Keratinocyte (primary cell): ENCODE results near the gene TMEM150A.

Source experiments
- CTCF ChIP-seq, 3 experiments: IDR thresholded peaks in 1 of 3; conservative IDR thresholded peaks in 1 of 3; optimal IDR thresholded peaks in 1 of 3; 2 replicates in 2 of 3; 3 replicates in 1 of 3; pipeline versions ENCODE3 to v1.5.1; 2011; ENCODE audit warnings: low read length in 3 of 3, mild to moderate bottlenecking in 3 of 3, moderate library complexity in 2 of 3, control low read depth in 1 of 3, inconsistent platforms in 1 of 3; ENCODE audit not compliant: insufficient read depth in 2 of 3; ENCODE audit errors: extremely low read depth in 1 of 3
- EZH2 ChIP-seq: IDR thresholded peaks from one replicate; pipeline ENCODE4 v1.6.1; 2012; ENCODE audit warnings: inconsistent platforms, mild to moderate bottlenecking, low read length, moderate library complexity

- TF ChIP-seq CTCF (optimal IDR thresholded peaks at IDR 0.05 in 1 of 3, IDR thresholded peaks at IDR 0.05 in 1 of 3, conservative IDR thresholded peaks at IDR 0.05 in 1 of 3; ENCODE audit: extremely low read depth in 1 of 3, insufficient read depth in 2 of 3, low read length in 3 of 3) (peak; percentile 81 to 96 (median 93)), EZH2 (no peak)
Measured at GRCh38 chr2:85551698-85552678, 50.5 kb downstream of the TMEM150A start.
